Ectodermal cell (in vitro differentiated cells): ENCODE data around the gene ACSS1.
"Not testable (repeated sequence)": the region's sequence is repeated elsewhere in the genome, so short reads cannot be mapped to it uniquely, and the experiment has no call there.

Experiments
- H3K27ac ChIP-seq: 2 replicates; pipeline ENCODE4 v1.7.0; 2013; ENCODE audit warnings: mild to moderate bottlenecking, low read depth, low read length; ENCODE audit not compliant: insufficient read depth, poor library complexity, severe bottlenecking
- H3K27me3 ChIP-seq: 2 replicates; pipeline ENCODE4 v1.7.0; 2013; ENCODE audit warnings: mild to moderate bottlenecking, low read length; ENCODE audit not compliant: insufficient read depth, control insufficient read depth, poor library complexity, severe bottlenecking
- H3K36me3 ChIP-seq: one replicate; pipeline ENCODE4 v1.7.0; 2013; ENCODE audit warnings: low read length; ENCODE audit not compliant: control insufficient read depth, insufficient read depth
- H3K4me1 ChIP-seq: one replicate; pipeline ENCODE4 v1.7.0; 2013; ENCODE audit warnings: low read length; ENCODE audit not compliant: control insufficient read depth, insufficient read depth
- H3K4me3 ChIP-seq: 2 replicates; pipeline ENCODE4 v1.7.0; 2013; ENCODE audit warnings: low read depth, low read length, control low read depth; ENCODE audit not compliant: insufficient read depth
- H3K9me3 ChIP-seq: 2 replicates; pipeline ENCODE4 v1.7.0; 2013; ENCODE audit warnings: mild to moderate bottlenecking, low read length, moderate library complexity; ENCODE audit not compliant: control insufficient read depth
- WGBS, 2 experiments: methylation state at CpG; one replicate each; pipeline ENCODE4 v1.1.7; 2013; ENCODE audit warnings: missing lambda C conversion rate in 2 of 2; 5-methylcytosine and 5-hydroxymethylcytosine counted together

ACSS1 gene

DNA sequence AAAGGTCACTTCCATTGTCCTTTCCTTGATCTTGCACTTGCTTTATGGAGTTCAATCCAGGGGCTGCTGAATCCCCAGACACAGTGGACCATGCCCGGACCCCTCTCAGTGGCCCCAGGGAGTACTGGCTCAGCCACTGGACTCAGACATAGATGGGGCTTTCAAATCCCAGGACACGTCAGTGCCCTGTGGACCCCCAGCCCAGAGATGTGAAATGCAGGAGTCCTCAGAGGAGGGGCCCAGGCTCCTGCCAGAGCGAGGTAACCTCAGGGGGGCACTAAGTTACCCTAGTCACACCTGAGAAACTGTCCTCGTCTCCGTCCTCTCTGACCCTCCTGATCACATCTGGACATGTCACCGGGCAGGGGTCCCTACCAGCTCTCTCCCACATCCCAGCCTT lies 46.7 kb downstream of the ACSS1 start:
- 91 to 93% methylated on average over 6 of the region's 6 CpGs for WGBS, 2 experiments
- Histone ChIP-seq H3K27ac (no peak overlapping the region), H3K36me3 (no peaks in the 10 kb centered on the region), H3K27me3 (no peaks in the 10 kb centered on the region), H3K4me1 (no peaks in the 10 kb centered on the region), H3K4me3 (no peak overlapping the region), H3K9me3 (no peaks in the 10 kb centered on the region)

DNA sequence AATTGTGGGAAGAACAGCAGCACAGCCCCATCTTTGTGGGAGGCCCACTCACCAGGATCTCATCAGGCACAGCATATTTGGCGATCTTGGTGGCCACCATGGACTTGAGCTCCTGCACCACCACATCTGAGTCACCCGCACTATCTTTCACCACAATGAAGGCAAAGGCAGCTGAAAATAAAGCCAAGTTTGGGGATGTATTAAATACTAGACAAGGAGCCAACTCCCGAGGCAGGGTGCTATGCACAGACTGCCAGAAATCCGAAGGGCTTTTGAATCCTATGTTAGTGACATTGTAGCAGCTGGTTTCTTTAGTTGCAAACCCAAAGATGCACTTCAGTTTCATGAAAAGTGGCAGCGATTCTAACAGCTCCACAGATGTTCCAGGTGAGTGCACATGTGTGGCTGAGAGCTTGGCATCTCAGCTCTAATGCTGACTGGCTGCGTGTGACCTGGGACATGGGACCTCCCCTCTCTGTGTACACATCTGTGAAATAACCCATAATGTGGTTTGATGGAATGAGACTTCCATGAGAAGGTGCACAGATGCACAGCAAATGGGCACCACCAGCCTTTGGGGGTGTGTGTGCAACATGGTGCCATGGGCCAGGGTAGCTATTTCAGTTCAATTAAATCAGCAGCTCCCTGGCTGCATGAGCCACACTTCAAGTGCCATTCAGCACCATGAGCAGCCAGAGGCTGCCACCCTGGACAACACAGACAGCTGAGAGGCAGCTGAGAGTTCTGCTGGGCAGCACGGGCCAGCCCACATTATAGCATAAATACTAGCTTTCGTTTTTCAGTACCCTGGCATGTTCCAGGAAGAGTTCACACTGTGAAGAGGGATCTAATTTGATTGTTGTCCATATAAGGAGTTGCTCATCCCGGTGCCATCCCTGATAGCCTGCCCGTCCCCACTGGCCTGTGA lies 48.5 kb downstream of the ACSS1 start:
- H3K36me3 ChIP-seq: no peaks in the 10 kb centered on the region
- H3K4me1 ChIP-seq: no peaks in the 10 kb centered on the region
- no peak overlapping the region for H3K4me3 ChIP-seq
- no peaks in the 10 kb centered on the region for H3K9me3 ChIP-seq
- no peak overlapping the region for H3K27ac ChIP-seq
- WGBS, 2 experiments: 83 to 85% methylated on average over 10 of the region's 10 CpGs
- no peaks in the 10 kb centered on the region for H3K27me3 ChIP-seq

DNA sequence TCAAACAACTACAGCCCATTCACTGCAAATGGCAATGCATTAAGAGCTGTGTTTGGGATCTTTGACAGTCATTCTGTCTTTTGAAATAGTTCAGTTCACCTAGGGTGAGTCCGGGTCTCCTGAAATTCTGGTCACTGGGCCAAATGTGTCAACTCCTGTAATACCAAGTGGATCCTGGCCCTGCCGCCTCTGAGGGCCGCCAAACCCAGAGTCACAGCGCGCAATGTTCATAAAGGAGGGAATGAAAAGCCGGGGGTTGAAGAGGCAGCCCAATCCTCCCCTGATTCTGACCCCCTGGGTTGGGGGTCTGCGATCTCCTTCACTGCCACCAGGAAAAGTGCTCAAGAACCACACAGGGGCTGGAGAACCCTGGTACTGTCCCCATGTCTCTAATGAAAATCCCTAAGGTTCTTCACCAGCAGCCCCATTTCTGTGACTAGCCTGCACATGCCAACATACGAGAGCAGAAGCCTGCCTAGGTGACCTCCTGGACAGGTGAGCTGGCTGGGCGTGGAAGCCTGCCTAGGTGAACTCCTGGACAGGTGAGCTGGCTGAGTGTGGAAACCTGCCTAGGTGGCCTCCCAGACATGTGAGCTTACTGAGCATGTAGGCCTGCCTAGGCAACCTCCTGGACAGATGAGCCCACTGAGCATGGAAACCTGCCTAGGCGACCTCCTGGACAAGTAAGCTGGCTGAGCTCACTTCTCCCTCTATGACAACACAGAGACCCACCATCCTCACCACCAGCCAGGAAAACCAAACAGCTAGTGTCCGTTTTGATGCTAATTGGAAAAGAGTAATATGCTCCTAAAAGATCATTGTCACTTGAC lies 49.3 kb downstream of the ACSS1 start:
- Histone ChIP-seq H3K36me3 (no peaks in the 10 kb centered on the region), H3K27me3 (no peaks in the 10 kb centered on the region)
- 90% methylated on average over 11 of the region's 11 CpGs for WGBS, 2 experiments

DNA sequence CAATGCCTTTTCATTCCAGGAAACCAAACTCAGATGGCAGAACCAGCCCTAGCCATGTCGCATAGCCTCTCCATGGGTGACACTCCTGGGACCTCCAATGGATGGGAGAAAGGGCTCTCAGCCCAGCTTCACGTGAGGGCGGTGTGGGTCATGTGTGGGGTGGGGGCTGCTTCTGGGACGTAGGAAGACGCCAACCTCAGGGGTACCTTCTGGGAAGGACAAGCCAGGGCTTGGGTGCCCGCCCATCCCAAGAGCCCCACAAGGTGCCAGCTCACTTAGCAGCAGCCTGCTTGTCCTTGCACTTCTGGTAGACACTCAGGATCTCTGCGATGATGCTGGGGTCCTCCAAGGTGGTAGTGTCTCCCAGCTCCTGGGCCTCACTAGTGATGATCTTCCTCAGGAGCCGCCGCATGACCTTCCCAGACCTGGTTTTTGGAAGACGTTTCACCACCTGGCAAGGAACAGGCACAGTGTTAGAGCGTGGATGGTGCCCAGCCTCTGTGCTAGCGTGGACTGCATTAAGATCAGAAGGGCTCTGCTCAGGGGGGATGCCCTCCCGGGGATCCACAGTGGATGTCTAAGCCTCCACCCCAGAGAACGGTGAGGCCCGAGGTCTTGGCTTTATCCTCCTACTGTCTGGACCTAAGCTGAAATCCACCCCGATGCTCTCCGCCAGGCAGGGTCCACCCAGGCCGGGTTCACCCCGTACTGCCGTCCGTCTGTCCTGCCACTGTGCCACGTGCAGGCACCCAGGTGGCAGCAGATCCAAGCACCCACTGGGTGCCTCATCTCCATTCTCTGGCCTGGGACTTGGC lies 50.2 kb downstream of the ACSS1 start:
- 95% methylated on average over 22 of the region's 22 CpGs for WGBS, 2 experiments
- Histone ChIP-seq H3K36me3 (no peaks in the 10 kb centered on the region), H3K9me3 (no peaks in the 10 kb centered on the region), H3K4me3 (no peak overlapping the region), H3K4me1 (no peaks in the 10 kb centered on the region), H3K27me3 (no peaks in the 10 kb centered on the region), H3K27ac (no peak overlapping the region)

More for the DNA sequence above, 49.3 kb downstream of the ACSS1 start:
- Histone ChIP-seq H3K9me3 (no peaks in the 10 kb centered on the region), H3K27ac (no peak overlapping the region), H3K4me3 (no peak overlapping the region), H3K4me1 (no peaks in the 10 kb centered on the region)

DNA sequence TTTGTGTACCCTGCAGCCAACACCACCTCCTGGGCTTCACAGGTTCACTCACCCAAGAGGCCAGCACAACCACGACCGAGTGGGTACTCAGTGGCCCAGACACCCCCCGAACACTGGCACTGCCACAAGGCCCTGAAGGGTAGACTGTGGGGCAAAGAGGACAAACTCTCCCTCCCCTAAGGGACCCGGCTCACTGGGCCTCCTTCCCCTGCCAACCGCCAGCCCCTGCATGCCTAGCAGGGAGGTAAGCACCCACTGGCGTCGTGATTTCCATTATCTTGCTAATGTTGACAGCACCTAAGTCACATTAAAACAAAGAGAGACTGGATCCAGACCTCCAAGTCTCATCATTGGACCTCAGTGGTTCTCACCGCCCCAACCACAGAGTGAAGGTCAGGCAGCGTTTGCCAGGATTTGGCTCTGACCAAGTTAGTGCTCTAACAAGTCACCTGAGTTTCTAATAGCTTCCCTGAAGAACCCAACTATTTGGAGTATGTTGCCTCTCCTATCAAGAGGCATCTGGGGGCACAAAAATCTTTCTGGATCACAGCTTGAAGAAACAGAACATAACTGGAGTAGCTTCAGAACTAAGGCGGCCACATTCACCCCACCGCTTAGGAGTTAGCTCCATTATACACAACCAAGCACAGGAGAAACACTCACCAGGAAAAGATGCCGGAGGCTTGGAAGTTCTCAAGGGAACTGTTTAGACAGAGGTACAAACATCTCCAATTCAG lies 51.3 kb downstream of the ACSS1 start:
- WGBS, 2 experiments: 84 to 89% methylated on average over 12 of the region's 12 CpGs
- no peak overlapping the region for H3K4me3 ChIP-seq
- H3K4me1 ChIP-seq: no peaks in the 10 kb centered on the region
- H3K36me3 ChIP-seq: no peaks in the 10 kb centered on the region
- no peaks in the 10 kb centered on the region for H3K27me3 ChIP-seq
- no peak overlapping the region for H3K27ac ChIP-seq
- H3K9me3 ChIP-seq: no peaks in the 10 kb centered on the region

DNA sequence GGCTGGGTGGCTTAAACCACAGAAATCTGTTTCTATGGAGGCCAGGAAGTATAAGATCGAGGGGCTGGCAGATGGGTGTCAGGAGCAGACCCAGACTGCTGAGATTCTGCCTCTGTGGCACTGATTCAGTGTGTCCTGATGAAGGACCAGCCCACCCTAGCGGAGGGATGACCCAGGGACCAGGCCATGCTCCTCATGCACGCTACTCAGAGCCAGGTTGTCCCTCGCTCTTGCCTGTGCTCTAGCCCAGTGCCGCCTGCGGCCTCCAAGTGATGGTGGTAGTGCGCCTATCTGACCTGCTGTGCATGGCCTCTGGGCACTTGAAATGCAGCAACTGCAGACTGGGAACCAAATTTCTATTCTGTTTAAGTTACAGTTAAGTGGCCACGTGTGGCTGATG lies 52.3 kb downstream of the ACSS1 start:
- H3K4me1 ChIP-seq: no peaks in the 10 kb centered on the region
- H3K9me3 ChIP-seq: no peaks in the 10 kb centered on the region
- H3K27ac ChIP-seq: no peak overlapping the region
- WGBS, 2 experiments: 91 to 94% methylated on average over 8 of the region's 8 CpGs
- no peaks in the 10 kb centered on the region for H3K36me3 ChIP-seq
- no peak overlapping the region for H3K4me3 ChIP-seq
- no peaks in the 10 kb centered on the region for H3K27me3 ChIP-seq

DNA sequence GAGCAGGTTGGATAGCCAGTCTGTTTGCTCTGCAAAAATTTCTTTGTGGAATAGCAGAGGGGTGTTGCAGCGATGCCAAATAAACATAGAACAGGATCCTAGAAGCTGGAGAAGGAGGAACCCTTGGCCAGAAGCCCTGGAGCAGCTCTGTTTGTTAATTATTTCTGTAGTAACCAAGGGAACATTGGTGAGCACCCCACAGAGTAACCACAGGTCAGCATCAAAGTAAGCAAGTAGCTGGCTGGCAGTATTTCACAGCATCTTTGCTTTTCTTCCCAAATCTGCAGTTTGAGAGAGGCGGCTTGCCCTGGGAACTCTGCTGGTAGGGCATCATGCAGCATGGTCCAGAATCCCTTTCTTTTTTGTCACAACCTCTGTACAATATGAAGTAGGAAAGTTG lies 52.7 kb downstream of the ACSS1 start:
- Histone ChIP-seq H3K27ac (no peak overlapping the region), H3K4me1 (no peaks in the 10 kb centered on the region), H3K27me3 (peaks cover 1% of the 10 kb centered on the region), H3K4me3 (no peak overlapping the region), H3K9me3 (no peaks in the 10 kb centered on the region), H3K36me3 (no peaks in the 10 kb centered on the region)
- WGBS, 2 experiments: 59 to 68% methylated on average over 2 of the region's 2 CpGs

DNA sequence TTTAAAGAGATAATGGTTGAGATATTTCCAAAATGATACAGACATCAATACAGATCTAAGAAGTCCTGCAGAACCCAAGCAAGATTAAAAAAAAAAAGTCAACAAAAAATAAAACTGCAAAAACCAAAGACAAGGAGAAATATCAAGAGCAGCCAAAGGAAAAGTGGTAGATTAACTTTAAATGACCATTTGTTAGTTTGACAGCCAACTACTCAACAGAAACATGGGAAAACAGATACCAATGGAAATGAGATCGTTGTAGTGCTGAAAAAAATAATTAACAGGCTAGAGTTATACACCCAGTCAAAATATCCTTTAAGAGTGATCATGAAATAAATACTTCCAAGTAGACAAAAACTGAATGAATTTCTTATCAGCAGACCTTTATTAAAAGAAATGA lies 54.9 kb downstream of the ACSS1 start:
- H3K27me3 ChIP-seq: peaks cover 17% of the 10 kb centered on the region

DNA sequence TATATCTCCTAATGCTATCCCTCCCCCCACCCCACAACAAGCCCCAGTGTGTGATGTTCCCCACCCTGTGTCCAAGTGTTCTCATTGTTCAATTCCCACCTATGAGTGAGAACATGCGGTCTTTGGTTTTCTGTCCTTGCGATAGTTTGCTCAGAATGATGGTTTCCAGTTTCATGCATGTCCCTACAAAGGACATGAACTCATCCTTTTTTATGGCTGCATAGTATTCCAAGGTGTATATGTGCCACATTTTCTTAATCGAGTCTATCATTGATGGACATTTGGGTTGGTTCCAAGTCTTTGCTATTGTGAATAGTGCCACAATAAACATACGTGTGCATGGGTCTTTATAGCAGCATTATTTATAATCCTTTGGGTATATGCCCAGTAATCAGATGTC lies 56.6 kb downstream of the ACSS1 start:
- WGBS, 2 experiments: 97 to 98% methylated on average over 4 of the region's 4 CpGs
- not testable (repeated sequence) for H3K36me3 ChIP-seq, H3K4me1 ChIP-seq, H3K9me3 ChIP-seq, H3K4me3 ChIP-seq, H3K27ac ChIP-seq
- peaks cover 23% of the 10 kb centered on the region for H3K27me3 ChIP-seq

More for the DNA sequence above, 54.9 kb downstream of the ACSS1 start:
- Histone ChIP-seq H3K9me3 (no peaks in the 10 kb centered on the region), H3K36me3 (no peaks in the 10 kb centered on the region), H3K4me3 (no peak overlapping the region), H3K4me1 (no peaks in the 10 kb centered on the region), H3K27ac (no peak overlapping the region)
- 80% methylated on average over 1 of the region's 1 CpG; no CpG with 5 or more reads in 1 of the 2 experiments for WGBS, 2 experiments
